A549 treated with AZD2906 at 1 μM for 4 hours (cell line): ENCODE results near the gene PRIMA1. TPM values are rescaled to one million over a fixed set of nuclear protein-coding genes. Genes with fewer than 3 reads are reported as not detected.

ENCODE experiments used
- total RNA-seq: library from RNA; stranded (reverse); fragments of 200-300 nt; extraction: Qiagen RNA extraction; gene quantifications from 5 replicates; pipeline ENCODE4 v1.2.3, GENCODE V29; 2022

Gene PRIMA1, protein sequence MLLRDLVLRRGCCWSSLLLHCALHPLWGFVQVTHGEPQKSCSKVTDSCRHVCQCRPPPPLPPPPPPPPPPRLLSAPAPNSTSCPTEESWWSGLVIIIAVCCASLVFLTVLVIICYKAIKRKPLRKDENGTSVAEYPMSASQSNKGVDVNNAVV
- 0.45 to 0.72 TPM (median 0.60 TPM) in 5 replicates for total RNA-seq

GRCh38 chr14:93788293-93788542, at the start of gene PRIMA1:
Gene PRIMA1 (minus strand): TSS chr14:93788485. CDS start chr14:93787718, 767 bp downstream.

Other genes starting within 250 kb of the PRIMA1 start
- not detected in 5 replicates for gene FAM181A, start 138.9 kb upstream of the PRIMA1 start, total RNA-seq
- gene ASB2, start 188.1 kb upstream of the PRIMA1 start, total RNA-seq: 0.24 to 0.98 TPM (median 0.45 TPM) in 5 replicates
- gene CCDC197, start 208.8 kb upstream of the PRIMA1 start, total RNA-seq: not detected in 5 replicates
- gene OTUB2, start 237.9 kb upstream of the PRIMA1 start, total RNA-seq: 2.4 to 3.4 TPM (median 2.7 TPM) in 5 replicates